DOHH2 (cell line): ENCODE measurements around the gene RALGAPA2.

Experiments
- H3F3A ChIP-seq: fragments of 200-600 bp; sonication (generic), shearing (Covaris generic); 2 replicates; pipeline ENCODE4 v1.6.0; 2016; ENCODE audit warnings: antibody characterized with exemption, mild to moderate bottlenecking; ENCODE audit not compliant: control insufficient read depth, insufficient read depth
- H3K27ac ChIP-seq: fragments of 200-600 bp; sonication (generic); 2 replicates; pipeline ENCODE4 v1.5.1; 2014; ENCODE audit warnings: low read depth, mild to moderate bottlenecking, low read length, moderate library complexity
- H3K27me3 ChIP-seq: fragments of 200-600 bp; sonication (generic); 2 replicates; pipeline ENCODE4 v1.6.1; 2014; ENCODE audit warnings: mild to moderate bottlenecking, low read length, mixed read lengths; ENCODE audit not compliant: control insufficient read depth
- H3K36me3 ChIP-seq: fragments of 200-600 bp; sonication (generic); 2 replicates; pipeline ENCODE4 v1.6.1; 2014; ENCODE audit warnings: mild to moderate bottlenecking, low read length, moderate library complexity, mixed read lengths; ENCODE audit not compliant: control insufficient read depth
- H3K4me1 ChIP-seq: fragments of 200-600 bp; sonication (generic); 2 replicates; pipeline ENCODE4 v1.6.1; 2014; ENCODE audit warnings: mild to moderate bottlenecking, low read length, mixed read lengths; ENCODE audit not compliant: control insufficient read depth
- H3K4me2 ChIP-seq: fragments of 200-600 bp; sonication (generic); 2 replicates; pipeline ENCODE4 v1.6.0; 2014; ENCODE audit warnings: mild to moderate bottlenecking, low read length, moderate library complexity
- H3K4me3 ChIP-seq: fragments of 200-600 bp; sonication (generic); 2 replicates; pipeline ENCODE4 v1.5.1; 2014; ENCODE audit warnings: mild to moderate bottlenecking, low read length, mixed read lengths
- H3K79me2 ChIP-seq: fragments of 200-600 bp; sonication (generic); 2 replicates; pipeline ENCODE4 v1.6.1; 2014; ENCODE audit warnings: mild to moderate bottlenecking, low read length, mixed read lengths; ENCODE audit not compliant: control insufficient read depth
- H3K9me2 ChIP-seq: fragments of 200-600 bp; sonication (generic); replicated peaks from 2 replicates; pipeline ENCODE4 v1.6.1; 2014; ENCODE audit warnings: mild to moderate bottlenecking, low read length, mixed read lengths; ENCODE audit not compliant: control insufficient read depth
- H3K9me3 ChIP-seq: fragments of 200-600 bp; sonication (generic); 2 replicates; pipeline ENCODE4 v1.6.1; 2014; ENCODE audit warnings: antibody characterized with exemption, low read length, mixed read lengths; ENCODE audit not compliant: control insufficient read depth, insufficient read depth
- H4K20me1 ChIP-seq: fragments of 200-600 bp; sonication (generic); 2 replicates; pipeline ENCODE4 v1.6.0; 2014; ENCODE audit warnings: low read depth, mild to moderate bottlenecking, antibody characterized with exemption, low read length, moderate library complexity; ENCODE audit not compliant: control insufficient read depth, insufficient read depth
- CTCF ChIP-seq: fragments of 200-600 bp; sonication (generic); IDR thresholded peaks from one replicate; pipeline ENCODE4 v1.5.1; 2014; ENCODE audit warnings: antibody characterized with exemption, mild to moderate bottlenecking, low read depth, low read length; ENCODE audit not compliant: poor library complexity, severe bottlenecking
- EZH2phosphoT487 ChIP-seq: fragments of 200-600 bp; sonication (generic); IDR thresholded peaks from 2 replicates; pipeline ENCODE4 v1.6.1; 2017; ENCODE audit warnings: borderline replicate concordance, mild to moderate bottlenecking, antibody characterized with exemption, low read length, moderate library complexity, mixed read lengths

RALGAPA2 gene

DNA sequence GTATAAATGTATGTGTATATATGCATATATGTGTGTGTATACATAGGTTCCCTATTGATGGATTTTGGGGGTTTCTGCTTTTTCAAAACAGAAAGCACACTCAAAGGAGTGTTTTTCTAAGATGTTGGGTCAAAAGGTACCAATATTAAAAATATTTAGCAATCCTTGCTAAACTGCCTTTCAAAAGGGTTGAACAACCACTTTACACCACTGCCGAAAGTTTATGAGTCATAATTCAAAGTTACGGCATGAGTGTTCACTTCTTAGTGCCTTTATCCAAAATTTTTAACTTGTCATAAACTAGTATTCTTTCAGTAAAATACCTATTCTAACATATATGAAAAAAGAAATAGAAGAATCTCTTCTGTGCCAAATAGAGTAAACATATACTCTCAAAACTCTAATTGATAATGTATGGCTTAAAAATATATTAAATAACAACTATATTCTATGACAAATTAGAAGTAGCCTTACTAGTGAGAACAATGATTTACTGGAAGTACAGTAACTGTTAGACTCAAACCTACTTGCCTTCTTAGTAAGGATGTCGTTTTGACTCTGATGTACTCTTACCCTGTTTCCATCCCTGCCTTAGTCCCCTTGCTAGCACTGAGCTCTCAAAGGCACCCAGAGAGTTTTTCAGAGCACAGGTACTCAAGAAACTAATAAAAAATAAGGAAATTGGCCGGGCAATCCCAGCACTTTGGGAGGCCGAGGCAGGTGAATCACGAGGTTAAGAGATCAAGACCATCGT lies 208.5 kb downstream of the RALGAPA2 start:
- no peak for TF ChIP-seq CTCF
- TF ChIP-seq EZH2phosphoT487: no peak
- H3K36me3 ChIP-seq: no peaks in the 10 kb centered on the region

GRCh38 chr20:20501128-20501527 lies 211.3 kb downstream of the RALGAPA2 start:
- TF ChIP-seq CTCF (no peak), EZH2phosphoT487 (no peak)
- no peaks in the 10 kb centered on the region for H3K9me2 ChIP-seq
- no peaks in the 10 kb centered on the region for H3K36me3 ChIP-seq
- no peaks in the 10 kb centered on the region for H3K27me3 ChIP-seq
- H3F3A ChIP-seq: no peaks in the 10 kb centered on the region
- H4K20me1 ChIP-seq: no peaks in the 10 kb centered on the region
- no peaks in the 10 kb centered on the region for H3K4me1 ChIP-seq
- H3K4me3 ChIP-seq: no peak overlapping the region
- no peak overlapping the region for H3K4me2 ChIP-seq
- no peaks in the 10 kb centered on the region for H3K9me3 ChIP-seq
- no peaks in the 10 kb centered on the region for H3K79me2 ChIP-seq
- H3K27ac ChIP-seq: no peak overlapping the region

More for the DNA sequence above, 208.5 kb downstream of the RALGAPA2 start:
- Histone ChIP-seq H3K4me2 (no peak overlapping the region), H3K27ac (no peak overlapping the region), H3K9me3 (no peaks in the 10 kb centered on the region), H3K27me3 (no peaks in the 10 kb centered on the region), H3F3A (no peaks in the 10 kb centered on the region), H4K20me1 (no peaks in the 10 kb centered on the region), H3K79me2 (no peaks in the 10 kb centered on the region), H3K9me2 (no peaks in the 10 kb centered on the region), H3K4me3 (no peak overlapping the region), H3K4me1 (no peaks in the 10 kb centered on the region)

- no peaks in the 10 kb centered on the region for H3K36me3 ChIP-seq
- no peaks in the 10 kb centered on the region for H4K20me1 ChIP-seq
- no peaks in the 10 kb centered on the region for H3K79me2 ChIP-seq
- no peaks in the 10 kb centered on the region for H3K4me1 ChIP-seq
- H3K9me3 ChIP-seq: no peaks in the 10 kb centered on the region
- H3K9me2 ChIP-seq: no peaks in the 10 kb centered on the region
- no peak overlapping the region for H3K4me2 ChIP-seq
- H3K27ac ChIP-seq: no peak overlapping the region
- TF ChIP-seq EZH2phosphoT487 (no peak), CTCF (no peak)
- H3K27me3 ChIP-seq: no peaks in the 10 kb centered on the region
- no peak overlapping the region for H3K4me3 ChIP-seq
- H3F3A ChIP-seq: no peaks in the 10 kb centered on the region
These were observed 212.1 kb downstream of the RALGAPA2 start for GRCh38 chr20:20500312-20500711.
